Measurements from ENCODE around the gene C14orf119.

The C14orf119 gene

GRCh38 chr14:23121361-23121771 is 26.1 kb downstream of the C14orf119 start:
- Histone ChIP-seq H3K27me3 (ENCODE audit: insufficient read depth, insufficient read length) (no peaks in the 10 kb centered on the region), H3K36me3 (ENCODE audit: insufficient read depth, insufficient read length, low read length) (no peaks in the 10 kb centered on the region), H3K9me3 (ENCODE audit: insufficient read depth, low read length) (no peaks in the 10 kb centered on the region), H3K9ac (ENCODE audit: insufficient read length, low read depth) (no peak overlapping the region), H3K4me3 (ENCODE audit: insufficient read length, low read depth) (no peak overlapping the region), H3K4me1 (ENCODE audit: insufficient read depth, insufficient read length) (peaks cover 20% of the 10 kb centered on the region)
- DNase-seq (ENCODE audit: low read depth, low spot score) = no peak
- TF ChIP-seq ZNF274 (IDR thresholded peaks at IDR 0.05; ENCODE audit: low read depth, low read length) (no peak), YY1 (IDR thresholded peaks at IDR 0.05; ENCODE audit: insufficient read depth, insufficient read length) (no peak), SUZ12 (IDR thresholded peaks at IDR 0.05; ENCODE audit: extremely low read depth, insufficient read depth, insufficient read length) (no peak)

GRCh38 chr14:23122086-23122485 is 26.8 kb downstream of the C14orf119 start:
- Histone ChIP-seq H3K4me3 (ENCODE audit: insufficient read length, low read depth) (no peak overlapping the region), H3K9me3 (ENCODE audit: insufficient read depth, low read length) (no peaks in the 10 kb centered on the region), H3K27me3 (ENCODE audit: insufficient read depth, insufficient read length) (no peaks in the 10 kb centered on the region), H3K36me3 (ENCODE audit: insufficient read depth, insufficient read length, low read length) (no peaks in the 10 kb centered on the region), H3K9ac (ENCODE audit: insufficient read length, low read depth) (no peak overlapping the region), H3K4me1 (ENCODE audit: insufficient read depth, insufficient read length) (peaks cover 19% of the 10 kb centered on the region)
- no peak for TF ChIP-seq ZNF274 (IDR thresholded peaks at IDR 0.05; ENCODE audit: low read depth, low read length)
- TF ChIP-seq YY1 (IDR thresholded peaks at IDR 0.05; ENCODE audit: insufficient read depth, insufficient read length) = no peak
- no peak for TF ChIP-seq SUZ12 (IDR thresholded peaks at IDR 0.05; ENCODE audit: extremely low read depth, insufficient read depth, insufficient read length)
- no peak for DNase-seq (ENCODE audit: low read depth, low spot score)

GRCh38 chr14:23123419-23123818 is 28.1 kb downstream of the C14orf119 start:
- TF ChIP-seq ZNF274 (IDR thresholded peaks at IDR 0.05; ENCODE audit: low read depth, low read length) = no peak
- TF ChIP-seq SUZ12 (IDR thresholded peaks at IDR 0.05; ENCODE audit: extremely low read depth, insufficient read depth, insufficient read length) = no peak
- TF ChIP-seq YY1 (IDR thresholded peaks at IDR 0.05; ENCODE audit: insufficient read depth, insufficient read length) = no peak
- Histone ChIP-seq H3K36me3 (ENCODE audit: insufficient read depth, insufficient read length, low read length) (peaks cover 4% of the 10 kb centered on the region), H3K9me3 (ENCODE audit: insufficient read depth, low read length) (no peaks in the 10 kb centered on the region), H3K4me3 (ENCODE audit: insufficient read length, low read depth) (no peak overlapping the region), H3K9ac (ENCODE audit: insufficient read length, low read depth) (no peak overlapping the region), H3K4me1 (ENCODE audit: insufficient read depth, insufficient read length) (peaks cover 16% of the 10 kb centered on the region), H3K27me3 (ENCODE audit: insufficient read depth, insufficient read length) (no peaks in the 10 kb centered on the region)
- no peak for DNase-seq (ENCODE audit: low read depth, low spot score)

GRCh38 chr14:23124337-23124954 is 29.1 kb downstream of the C14orf119 start:
- no peaks in the 10 kb centered on the region for H3K9me3 ChIP-seq (ENCODE audit: insufficient read depth, low read length)
- peaks cover 7% of the 10 kb centered on the region for H3K36me3 ChIP-seq (ENCODE audit: insufficient read depth, insufficient read length, low read length)
- TF ChIP-seq YY1 (IDR thresholded peaks at IDR 0.05; ENCODE audit: insufficient read depth, insufficient read length) (no peak), SUZ12 (IDR thresholded peaks at IDR 0.05; ENCODE audit: extremely low read depth, insufficient read depth, insufficient read length) (no peak), ZNF274 (IDR thresholded peaks at IDR 0.05; ENCODE audit: low read depth, low read length) (no peak)
- H3K4me1 ChIP-seq (ENCODE audit: insufficient read depth, insufficient read length) = peaks cover 13% of the 10 kb centered on the region
- no peak for DNase-seq (ENCODE audit: low read depth, low spot score)
- no peak overlapping the region for H3K9ac ChIP-seq (ENCODE audit: insufficient read length, low read depth)
- no peak overlapping the region for H3K4me3 ChIP-seq (ENCODE audit: insufficient read length, low read depth)
- H3K27me3 ChIP-seq (ENCODE audit: insufficient read depth, insufficient read length) = no peaks in the 10 kb centered on the region

GRCh38 chr14:23125011-23125410 is 29.7 kb downstream of the C14orf119 start:
- Histone ChIP-seq H3K9me3 (ENCODE audit: insufficient read depth, low read length) (no peaks in the 10 kb centered on the region), H3K9ac (ENCODE audit: insufficient read length, low read depth) (no peak overlapping the region), H3K27me3 (ENCODE audit: insufficient read depth, insufficient read length) (no peaks in the 10 kb centered on the region), H3K36me3 (ENCODE audit: insufficient read depth, insufficient read length, low read length) (peaks cover 7% of the 10 kb centered on the region), H3K4me3 (ENCODE audit: insufficient read length, low read depth) (no peak overlapping the region), H3K4me1 (ENCODE audit: insufficient read depth, insufficient read length) (peaks cover 8% of the 10 kb centered on the region)
- DNase-seq (ENCODE audit: low read depth, low spot score) = no peak
- TF ChIP-seq YY1 (IDR thresholded peaks at IDR 0.05; ENCODE audit: insufficient read depth, insufficient read length) (no peak), ZNF274 (IDR thresholded peaks at IDR 0.05; ENCODE audit: low read depth, low read length) (no peak), SUZ12 (IDR thresholded peaks at IDR 0.05; ENCODE audit: extremely low read depth, insufficient read depth, insufficient read length) (no peak)

- Histone ChIP-seq H3K4me1 (ENCODE audit: insufficient read depth, insufficient read length) (peaks cover 8% of the 10 kb centered on the region), H3K4me3 (ENCODE audit: insufficient read length, low read depth) (no peak overlapping the region), H3K27me3 (ENCODE audit: insufficient read depth, insufficient read length) (no peaks in the 10 kb centered on the region), H3K36me3 (ENCODE audit: insufficient read depth, insufficient read length, low read length) (peaks cover 7% of the 10 kb centered on the region), H3K9me3 (ENCODE audit: insufficient read depth, low read length) (no peaks in the 10 kb centered on the region), H3K9ac (ENCODE audit: insufficient read length, low read depth) (no peak overlapping the region)
- no peak for DNase-seq (ENCODE audit: low read depth, low spot score)
- no peak for TF ChIP-seq YY1 (IDR thresholded peaks at IDR 0.05; ENCODE audit: insufficient read depth, insufficient read length)
These were observed 30.7 kb downstream of the C14orf119 start for GRCh38 chr14:23125933-23126524.

GRCh38 chr14:23126548-23127278 is 31.4 kb downstream of the C14orf119 start:
- Histone ChIP-seq H3K27me3 (ENCODE audit: insufficient read depth, insufficient read length) (no peaks in the 10 kb centered on the region), H3K36me3 (ENCODE audit: insufficient read depth, insufficient read length, low read length) (peaks cover 7% of the 10 kb centered on the region), H3K9ac (ENCODE audit: insufficient read length, low read depth) (no peak overlapping the region), H3K9me3 (ENCODE audit: insufficient read depth, low read length) (no peaks in the 10 kb centered on the region), H3K4me3 (ENCODE audit: insufficient read length, low read depth) (no peak overlapping the region), H3K4me1 (ENCODE audit: insufficient read depth, insufficient read length) (peaks cover 2% of the 10 kb centered on the region)
- no peak for DNase-seq (ENCODE audit: low read depth, low spot score)
- TF ChIP-seq SUZ12 (IDR thresholded peaks at IDR 0.05; ENCODE audit: extremely low read depth, insufficient read depth, insufficient read length) (no peak), ZNF274 (IDR thresholded peaks at IDR 0.05; ENCODE audit: low read depth, low read length) (no peak), YY1 (IDR thresholded peaks at IDR 0.05; ENCODE audit: insufficient read depth, insufficient read length) (no peak)

Data from NT2/D1 (cell line).